Measurements from ENCODE around the gene NF1. TPM values are rescaled to one million over a fixed set of nuclear protein-coding genes. Genes with fewer than 3 reads are reported as not detected.
"Not testable (repeated sequence)": the region's sequence is repeated elsewhere in the genome, so short reads cannot be mapped to it uniquely, and the experiment has no call there.

The NF1 gene
- total RNA-seq, 4 donors from 2014 or later, result 23.6 to 47.3 (median 32.0) TPM

- intact Hi-C loops (cut with DNase I; ENCODE audit: low total_unique reads), result no loop called here
These were observed 189.1 kb downstream of the NF1 start for GRCh38 chr17:31283841-31284240.

GRCh38 chr17:31286587-31286986, 191.8 kb downstream of the NF1 start:
- no peak overlapping the region for H3K27ac ChIP-seq
- in situ Hi-C loops (cut with MboI; ENCODE audit: low sequenced_read_pairs in 4 of 4), result loop anchor here in 1 of 4 donors (25.0 kb wide), 1 partner anchor 99 kb away; no protein-coding TSS in a partner anchor
- no peak overlapping the region for H3K4me3 ChIP-seq
- intact Hi-C loops (cut with DNase I; ENCODE audit: low total_unique reads), result no loop called here
- no peaks in the 10 kb centered on the region for H3K4me1 ChIP-seq
- DNase-seq, result no peak
- TF ChIP-seq POLR2A (IDR thresholded peaks at IDR 0.05), result no peak
- TF ChIP-seq CTCF (IDR thresholded peaks at IDR 0.05 in 4 of 5, conservative IDR thresholded peaks at IDR 0.05 in 1 of 5), result no peak
- H3K27me3 ChIP-seq, result no peaks in the 10 kb centered on the region
- H3K36me3 ChIP-seq, result peaks cover 0 to 4% of the 10 kb centered on the region in 2 donors
- H3K9me3 ChIP-seq, result no peaks in the 10 kb centered on the region
- no peak for ATAC-seq

More at GRCh38 chr17:31283841-31284240, 189.1 kb downstream of the NF1 start:
- Histone ChIP-seq H3K27me3 (no peaks in the 10 kb centered on the region), H3K4me1 (no peaks in the 10 kb centered on the region), H3K36me3 (peaks cover 0 to 4% of the 10 kb centered on the region in 2 donors), H3K27ac (no peak overlapping the region), H3K4me3 (no peak overlapping the region), H3K9me3 (no peaks in the 10 kb centered on the region)
- in situ Hi-C loops (cut with MboI; ENCODE audit: low sequenced_read_pairs in 4 of 4), result loop anchor here in 1 of 4 donors (25.0 kb wide), 1 partner anchor 97 kb away; no protein-coding TSS in a partner anchor
- TF ChIP-seq CTCF (IDR thresholded peaks at IDR 0.05 in 4 of 5, conservative IDR thresholded peaks at IDR 0.05 in 1 of 5) (no peak), POLR2A (IDR thresholded peaks at IDR 0.05) (no peak)
- DNase-seq, result no peak
- no peak for ATAC-seq

- DNase-seq, H3K36me3 ChIP-seq: not testable (repeated sequence)
- in situ Hi-C loops (cut with MboI; ENCODE audit: low sequenced_read_pairs in 4 of 4), result loop anchor here in 1 of 4 donors (25.0 kb wide), 1 partner anchor 101 kb away; no protein-coding TSS in a partner anchor
These were observed 193.2 kb downstream of the NF1 start for GRCh38 chr17:31287932-31288331.

GRCh38 chr17:31289790-31290189, 195.0 kb downstream of the NF1 start:
- Histone ChIP-seq H3K27ac (no peak overlapping the region), H3K36me3 (no peaks in the 10 kb centered on the region), H3K4me1 (no peaks in the 10 kb centered on the region), H3K9me3 (no peaks in the 10 kb centered on the region), H3K4me3 (no peak overlapping the region), H3K27me3 (no peaks in the 10 kb centered on the region)
- in situ Hi-C loops (cut with MboI; ENCODE audit: low sequenced_read_pairs in 4 of 4), result loop anchor here in 1 of 4 donors (25.0 kb wide), 1 partner anchor 102 kb away; no protein-coding TSS in a partner anchor
- no peak for DNase-seq
- ATAC-seq, result no peak
- TF ChIP-seq CTCF (IDR thresholded peaks at IDR 0.05 in 4 of 5, conservative IDR thresholded peaks at IDR 0.05 in 1 of 5) (no peak), POLR2A (IDR thresholded peaks at IDR 0.05) (no peak)
- intact Hi-C loops (cut with DNase I; ENCODE audit: low total_unique reads), result no loop called here

More at GRCh38 chr17:31287932-31288331, 193.2 kb downstream of the NF1 start:
- ATAC-seq; H3K4me3 ChIP-seq; H3K9me3 ChIP-seq; intact Hi-C loops (cut with DNase I; ENCODE audit: low total_unique reads); H3K27me3 ChIP-seq; H3K27ac ChIP-seq; H3K4me1 ChIP-seq: not testable (repeated sequence)

GRCh38 chr17:31291820-31292219, 197.0 kb downstream of the NF1 start:
- DNase-seq, result no peak
- Histone ChIP-seq H3K4me3 (no peak overlapping the region), H3K36me3 (no peaks in the 10 kb centered on the region), H3K27me3 (no peaks in the 10 kb centered on the region), H3K9me3 (no peaks in the 10 kb centered on the region), H3K27ac (no peak overlapping the region), H3K4me1 (no peaks in the 10 kb centered on the region)
- in situ Hi-C loops (cut with MboI; ENCODE audit: low sequenced_read_pairs in 4 of 4) (loop anchor here in 1 of 4 donors (25.0 kb wide), 1 partner anchor 105 kb away; no protein-coding TSS in a partner anchor), intact Hi-C loops (cut with DNase I; ENCODE audit: low total_unique reads) (no loop called here)
- no peak for TF ChIP-seq CTCF (IDR thresholded peaks at IDR 0.05 in 4 of 5, conservative IDR thresholded peaks at IDR 0.05 in 1 of 5)
- TF ChIP-seq POLR2A (IDR thresholded peaks at IDR 0.05), result no peak
- no peak for ATAC-seq
